Activated CD8-positive, alpha-beta T cell treated with anti-CD3 and anti-CD28 coated beads for 36 hours (primary cell): ENCODE data around the gene TRIM34. TPM values are rescaled to one million over a fixed set of nuclear protein-coding genes. Genes with fewer than 3 reads are reported as not detected.
"Not testable (repeated sequence)": the region's sequence is repeated elsewhere in the genome, so short reads cannot be mapped to it uniquely, and the experiment has no call there.

ENCODE experiments used
- ATAC-seq: fragments of 200-7000 bp; cut with Tn5 transposase; one replicate; pipeline ENCODE4 v1.10.0; 2021; ENCODE audit warnings: mild to moderate bottlenecking, moderate library complexity
- CTCF ChIA-PET: fragments of 350-600 bp; sonication (Branson Sonifier 250); formaldehyde crosslinking; loops from one replicate; lab custom pipeline; 2021; ENCODE audit warnings: antibody characterized with exemption; lab: Charles Lee
- POLR2A ChIA-PET: fragments of 350-600 bp; sonication (Branson Sonifier 250); formaldehyde crosslinking; loops from one replicate; lab custom pipeline; 2021; ENCODE audit warnings: antibody characterized with exemption; lab: Charles Lee
- DNase-seq: peaks from one replicate; pipeline ENCODE4 v3.0.0-alpha.2; 2020
- H3K27ac Mint-ChIP-seq: one replicate; pipeline ENCODE4 v1.8.0; 2021; ENCODE audit warnings: mild to moderate bottlenecking, mixed read lengths
- H3K27me3 Mint-ChIP-seq: one replicate; pipeline ENCODE4 v1.8.0; 2021; ENCODE audit warnings: mixed read lengths
- H3K36me3 Mint-ChIP-seq: one replicate; pipeline ENCODE4 v1.8.0; 2021; ENCODE audit warnings: low read depth, mixed read lengths
- H3K4me1 Mint-ChIP-seq: one replicate; pipeline ENCODE4 v1.8.0; 2021; ENCODE audit warnings: low read depth, mixed read lengths
- H3K4me3 Mint-ChIP-seq: one replicate; pipeline ENCODE4 v1.8.0; 2021; ENCODE audit warnings: mild to moderate bottlenecking, moderate library complexity, mixed read lengths
- H3K9me3 Mint-ChIP-seq: one replicate; pipeline ENCODE4 v1.8.0; 2021; ENCODE audit warnings: mixed read lengths
- CTCF ChIP-seq: fragments of 200-600 bp; IDR thresholded peaks from one replicate; pipeline ENCODE4 v1.8.0; 2022; ENCODE audit warnings: antibody characterized with exemption, mild to moderate bottlenecking
- intact Hi-C: fragments of 100-400 bp; cut with micrococcal nuclease; formaldehyde crosslinking; loops from one replicate; pipeline ENCODE4 v1.10.0; 2022
- total RNA-seq, 2 experiments: library from RNA; stranded (reverse); gene quantifications; one replicate each; pipeline ENCODE4 v1.2.3, GENCODE V29; 2021

Gene TRIM34
- total RNA-seq, 2 experiments from 2014 or later, result 8.5 to 9.3 TPM

- DNase-seq (no peak), ATAC-seq (no peak)
- Mint-ChIP-seq H3K27ac (no peak overlapping the region), H3K27me3 (no peaks in the 10 kb centered on the region), H3K9me3 (no peaks in the 10 kb centered on the region), H3K4me3 (no peak overlapping the region), H3K36me3 (peaks cover 22% of the 10 kb centered on the region), H3K4me1 (no peaks in the 10 kb centered on the region)
- intact Hi-C loops, result no loop called here
- CTCF ChIA-PET, result no interaction called here
- POLR2A ChIA-PET, result no interaction called here
- no peak for TF ChIP-seq CTCF
Measured at GRCh38 chr11:5665746-5666401, 41.1 kb downstream of the TRIM34 start.

DNA sequence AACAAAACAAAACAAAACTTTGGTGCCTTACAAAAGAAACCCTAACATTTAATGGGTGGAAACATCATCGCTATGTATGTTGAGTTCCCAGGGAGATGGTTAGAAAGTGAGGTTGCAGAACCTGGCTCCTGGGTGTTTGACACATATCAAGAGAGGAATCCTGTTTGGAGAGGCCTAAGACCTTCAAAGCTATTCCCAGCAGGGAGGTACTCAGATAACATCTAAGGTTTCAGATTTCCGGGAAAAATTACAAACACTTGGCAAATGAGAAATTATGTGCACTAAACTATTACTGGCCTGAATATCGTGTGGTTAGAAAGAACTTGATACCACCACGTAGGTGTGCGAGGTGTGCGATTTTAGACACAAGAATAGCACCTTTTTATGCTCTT, 41.6 kb downstream of the TRIM34 start:
- Mint-ChIP-seq H3K9me3 (no peaks in the 10 kb centered on the region), H3K4me3 (no peak overlapping the region), H3K4me1 (no peaks in the 10 kb centered on the region), H3K36me3 (peaks cover 23% of the 10 kb centered on the region), H3K27ac (no peak overlapping the region), H3K27me3 (no peaks in the 10 kb centered on the region)
- ATAC-seq, result no peak
- intact Hi-C loops, result no loop called here
- no peak for DNase-seq
- CTCF ChIA-PET, result no interaction called here
- TF ChIP-seq CTCF, result no peak
- POLR2A ChIA-PET, result no interaction called here

DNA sequence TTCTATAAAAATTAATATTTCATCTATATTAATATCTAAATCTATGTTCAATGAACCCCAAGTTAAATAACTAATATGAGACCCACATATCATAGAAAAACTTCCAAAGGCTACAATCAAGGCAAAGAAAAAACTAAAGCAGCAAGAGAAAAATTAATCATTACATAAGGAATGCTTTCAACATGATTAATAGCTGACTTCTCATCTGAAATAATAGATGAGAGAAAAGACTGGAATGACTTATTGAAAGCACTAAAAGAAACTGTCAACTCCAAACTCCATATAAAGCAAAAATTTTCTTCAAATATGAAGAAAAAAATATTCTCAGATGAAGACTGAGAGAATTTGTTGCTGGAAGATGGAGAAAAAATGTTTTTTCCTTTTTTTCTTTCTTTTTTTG, 47.0 kb downstream of the TRIM34 start:
- POLR2A ChIA-PET, result interaction anchor here (0.6 kb wide), 1 partner anchor 138 kb away, joined by 3 read pairs; no protein-coding TSS in a partner anchor
- ATAC-seq (no peak), DNase-seq (no peak)
- CTCF ChIA-PET, result no interaction called here
- no peaks in the 10 kb centered on the region for H3K27me3 Mint-ChIP-seq
- intact Hi-C loops, result no loop called here
- H3K36me3 Mint-ChIP-seq, result peaks cover 26% of the 10 kb centered on the region
- H3K9me3 Mint-ChIP-seq, result peaks cover 2% of the 10 kb centered on the region
- H3K4me3 Mint-ChIP-seq, result no peak overlapping the region
- no peak for TF ChIP-seq CTCF
- no peak overlapping the region for H3K27ac Mint-ChIP-seq
- peaks cover 9% of the 10 kb centered on the region for H3K4me1 Mint-ChIP-seq

DNA sequence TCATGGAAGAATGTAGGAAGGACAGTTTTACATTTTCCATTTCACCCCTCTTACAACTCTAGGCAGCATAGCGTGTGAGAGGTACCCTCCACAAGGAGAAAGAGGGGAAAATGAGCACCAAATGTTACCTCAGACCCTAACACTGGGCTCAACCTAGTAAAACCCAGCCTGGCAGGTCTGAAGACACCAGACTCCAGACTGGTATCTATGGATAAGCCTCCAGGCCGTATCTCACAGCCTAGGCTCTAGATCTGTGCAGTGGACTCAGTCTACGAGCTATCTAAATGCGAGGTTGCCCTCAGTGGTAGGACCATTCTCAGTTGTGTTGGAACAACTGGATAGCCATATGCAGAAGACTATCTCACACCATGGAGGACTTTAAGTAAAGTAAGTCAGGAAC, 49.6 kb downstream of the TRIM34 start:
- peaks cover 2% of the 10 kb centered on the region for H3K9me3 Mint-ChIP-seq
- intact Hi-C loops, result no loop called here
- peaks cover 19% of the 10 kb centered on the region for H3K4me1 Mint-ChIP-seq
- no peak overlapping the region for H3K4me3 Mint-ChIP-seq
- no peak for ATAC-seq
- no peaks in the 10 kb centered on the region for H3K27me3 Mint-ChIP-seq
- H3K36me3 Mint-ChIP-seq, result peaks cover 45% of the 10 kb centered on the region
- DNase-seq, result no peak
- CTCF ChIA-PET, result no interaction called here
- H3K27ac Mint-ChIP-seq, result no peak overlapping the region
- POLR2A ChIA-PET, result no interaction called here
- TF ChIP-seq CTCF, result no peak

- peaks cover 33% of the 10 kb centered on the region for H3K4me1 Mint-ChIP-seq
- no peak overlapping the region for H3K4me3 Mint-ChIP-seq
- ChIA-PET CTCF (no interaction called here), POLR2A (interaction anchor here (0.9 kb wide), 1 partner anchor 31 kb away, joined by 3 read pairs; no protein-coding TSS in a partner anchor)
- peaks cover 50% of the 10 kb centered on the region for H3K36me3 Mint-ChIP-seq
- peaks cover 3% of the 10 kb centered on the region for H3K9me3 Mint-ChIP-seq
- intact Hi-C loops, result no loop called here
- peak overlapping the region; percentile 23 for H3K27ac Mint-ChIP-seq
- no peak for ATAC-seq
- H3K27me3 Mint-ChIP-seq, result no peaks in the 10 kb centered on the region
- no peak for DNase-seq
- no peak for TF ChIP-seq CTCF
Measured at GRCh38 chr11:5679811-5680210, 55.0 kb downstream of the TRIM34 start.

- H3K27ac Mint-ChIP-seq, intact Hi-C loops, CTCF ChIA-PET, H3K27me3 Mint-ChIP-seq, H3K4me3 Mint-ChIP-seq, ATAC-seq, H3K9me3 Mint-ChIP-seq, DNase-seq: not testable (repeated sequence)
- peaks cover 49% of the 10 kb centered on the region for H3K4me1 Mint-ChIP-seq
- H3K36me3 Mint-ChIP-seq, result peaks cover 35% of the 10 kb centered on the region
- POLR2A ChIA-PET, result interaction anchor here (0.7 to 1.7 kb wide), 2 partner anchors 10 to 12 kb away, joined by 3 read pairs; no protein-coding TSS in a partner anchor
Measured at GRCh38 chr11:5682890-5683441, 58.2 kb downstream of the TRIM34 start.

DNA sequence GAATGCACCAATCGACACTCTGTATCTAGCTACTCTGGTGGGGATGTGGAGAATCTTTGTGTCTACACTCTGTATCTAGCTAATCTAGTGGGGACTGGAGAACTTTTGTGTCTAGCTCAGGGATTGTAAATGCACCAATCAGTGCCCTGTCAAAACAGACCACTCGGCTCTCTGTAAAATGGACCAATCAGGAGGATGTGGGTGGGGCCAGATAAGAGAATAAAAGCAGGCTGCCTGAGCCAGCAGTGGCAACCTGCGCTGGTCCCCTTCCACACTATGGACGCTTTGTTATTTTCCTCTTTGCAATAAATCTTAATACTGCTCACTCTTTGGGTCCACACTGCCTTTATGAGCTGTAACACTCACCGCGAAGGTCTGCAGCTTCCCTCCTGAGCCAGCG, 58.8 kb downstream of the TRIM34 start:
- intact Hi-C loops, result loop anchor here (2.0 kb wide), 2 partner anchors 17 to 59 kb away; partner anchors contain the start of gene TRIM34
- ATAC-seq, H3K9me3 Mint-ChIP-seq, H3K27me3 Mint-ChIP-seq: not testable (repeated sequence)
- CTCF ChIA-PET, result interaction anchor here (0.7 to 1.9 kb wide), 3 partner anchors 13 to 22 kb away, joined by 3 to 6 read pairs (median 4); no protein-coding TSS in a partner anchor
- H3K4me1 Mint-ChIP-seq, result peaks cover 51% of the 10 kb centered on the region
- H3K4me3 Mint-ChIP-seq, result peak overlapping the region; percentile 95
- H3K36me3 Mint-ChIP-seq, result peaks cover 29% of the 10 kb centered on the region
- DNase-seq, result peak; percentile 65
- peak overlapping the region; percentile 98 for H3K27ac Mint-ChIP-seq
- POLR2A ChIA-PET, result interaction anchor here (0.7 to 1.9 kb wide), 6 partner anchors 9 to 59 kb away, joined by 3 to 7 read pairs (median 4); partner anchors contain the start of gene TRIM34
